GM21526 (cell line): ENCODE data around the gene DBR1.

Experiments used
- ATAC-seq: cut with Tn5 transposase; IDR thresholded peaks from one replicate; pipeline ENCODE4 v1.9.1; 2021; ENCODE audit warnings: moderate library complexity; ENCODE audit not compliant: unreplicated experiment, low FRiP score

DBR1 gene

DNA sequence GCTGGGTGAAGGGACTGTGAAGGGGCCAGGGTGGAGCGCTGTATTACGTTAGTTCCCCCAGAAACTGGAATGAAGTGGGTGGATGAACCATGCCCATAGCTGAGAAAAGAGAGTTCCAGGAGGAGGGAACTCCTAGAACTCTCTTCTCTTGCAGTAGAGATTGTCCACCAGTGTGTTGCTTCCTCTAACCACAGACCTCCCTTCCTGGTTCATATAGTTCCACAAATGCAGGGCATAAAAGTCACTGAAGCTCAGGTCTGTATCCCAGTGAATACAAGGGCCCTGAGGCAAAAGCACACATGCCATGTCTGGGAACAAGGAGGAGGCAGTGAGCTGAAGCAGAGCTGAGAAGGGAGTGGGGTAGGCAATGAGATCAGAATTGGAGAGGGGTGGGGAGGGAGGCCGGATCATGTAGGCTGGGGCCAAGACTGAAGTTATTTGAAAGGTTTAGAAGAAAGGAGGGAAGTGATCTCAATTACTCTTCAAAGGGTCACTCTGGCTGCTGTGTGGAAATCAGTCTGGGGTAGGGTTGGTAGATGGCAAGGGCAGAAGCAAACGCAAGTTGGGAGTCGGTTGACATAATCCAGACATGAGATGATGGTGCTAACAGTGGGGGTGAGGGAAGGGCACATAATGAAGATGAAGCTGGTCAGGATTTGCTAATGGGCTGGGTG lies 49.0 kb downstream of the DBR1 start:
- no peak for ATAC-seq

DNA sequence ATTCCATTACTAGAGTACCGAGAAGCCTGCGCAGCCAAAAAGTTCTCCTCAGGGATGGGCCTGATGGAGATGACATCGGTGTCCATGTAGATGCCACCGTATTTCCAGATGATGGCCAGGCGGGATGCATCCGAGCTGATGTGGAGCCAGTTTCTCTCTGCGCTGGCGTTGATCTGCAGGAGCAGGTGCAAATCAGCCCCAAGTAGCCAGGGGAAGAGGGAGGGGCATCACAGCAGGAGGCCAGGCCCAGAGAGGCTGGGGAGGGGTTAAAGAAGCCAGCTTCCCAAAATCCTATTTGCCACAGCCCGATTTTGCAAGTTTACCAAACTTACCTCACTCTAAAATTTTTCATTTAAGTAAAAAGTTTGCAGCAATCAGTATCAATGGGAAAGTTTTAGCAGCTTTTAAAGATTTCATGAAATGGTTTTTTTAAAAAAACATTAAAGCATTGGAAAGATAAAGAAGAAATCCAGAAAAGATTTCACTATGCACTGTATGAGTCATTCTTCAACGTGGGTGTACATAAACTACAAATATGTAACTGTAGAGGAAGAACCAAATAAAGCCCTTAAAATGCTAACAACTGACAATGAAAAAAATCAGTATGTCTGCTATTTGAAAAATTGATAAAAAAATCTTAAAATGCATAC lies 49.9 kb downstream of the DBR1 start:
- ATAC-seq, result no peak

DNA sequence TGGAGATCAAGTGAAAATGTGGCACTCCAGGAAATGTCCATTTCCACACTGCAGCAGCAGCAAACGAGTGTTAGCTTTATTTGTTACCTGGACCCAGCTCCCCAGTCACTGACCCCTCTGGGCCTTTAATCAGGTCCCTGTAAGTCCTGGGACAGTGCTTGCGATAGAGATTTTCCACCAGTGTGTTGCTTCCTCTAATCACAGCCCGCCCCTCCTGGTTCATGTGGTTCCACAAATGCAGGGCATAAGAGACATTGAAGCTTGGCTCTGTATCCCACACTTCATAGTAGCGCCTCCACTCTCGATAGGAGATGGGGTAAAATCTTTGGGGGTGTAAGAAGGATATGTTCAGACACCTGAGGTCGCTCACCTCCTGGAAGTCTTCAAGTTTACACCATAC lies 50.5 kb downstream of the DBR1 start:
- ATAC-seq, result no peak

DNA sequence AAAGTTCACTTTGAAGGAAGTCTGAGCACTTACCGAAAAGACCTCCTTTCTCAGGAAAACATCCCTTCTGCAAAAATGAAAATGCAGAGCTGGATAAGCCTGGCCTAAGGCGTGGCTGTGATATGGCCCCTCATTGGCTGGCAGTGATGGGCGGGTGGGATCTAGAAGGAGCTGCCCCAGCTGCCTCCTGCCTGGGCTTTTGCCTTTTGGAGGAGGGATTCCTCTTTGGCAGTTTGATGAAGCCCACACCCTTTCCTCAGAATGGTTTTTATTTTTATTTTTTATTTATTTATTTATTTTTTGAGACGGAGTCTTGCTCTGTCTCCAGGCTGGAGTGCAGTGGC lies 55.3 kb downstream of the DBR1 start:
- no peak for ATAC-seq

DNA sequence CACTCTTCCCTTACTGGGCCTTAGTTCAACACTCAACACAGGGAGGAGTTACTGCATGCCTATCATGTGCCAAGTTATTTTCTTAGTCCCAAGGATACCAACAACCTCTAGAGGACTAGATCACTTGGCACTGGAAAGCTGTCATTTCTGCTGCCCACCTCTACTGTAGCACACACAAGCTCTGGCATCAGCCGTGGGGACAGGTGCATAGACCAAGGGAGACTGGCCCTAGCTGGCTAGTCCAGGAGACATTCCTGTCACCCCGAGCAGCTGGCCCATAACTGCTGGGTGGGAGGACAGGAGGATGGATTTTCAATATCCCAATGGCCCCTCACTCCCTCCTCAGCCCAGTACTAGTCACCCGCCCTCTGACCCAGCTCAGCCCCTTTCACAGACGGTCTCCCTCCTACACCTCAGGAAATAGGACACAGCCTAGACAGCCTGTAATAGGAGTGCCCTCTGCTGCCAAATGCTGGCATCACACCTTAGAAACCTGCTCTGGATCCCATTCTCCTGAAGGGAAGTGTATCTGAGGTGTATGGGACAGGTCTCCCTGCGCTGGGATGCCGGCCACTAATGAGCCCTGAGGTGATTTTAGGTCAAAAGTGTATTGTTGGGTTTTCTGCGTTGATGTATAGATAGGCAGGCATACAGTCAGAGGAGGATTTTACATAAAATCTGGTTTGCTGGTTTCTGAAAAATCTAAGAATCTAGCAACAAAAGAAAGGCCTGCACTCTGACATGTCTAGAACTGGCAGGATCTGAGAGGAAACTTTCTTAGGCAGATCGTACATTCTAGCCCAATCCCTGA lies 55.9 kb downstream of the DBR1 start:
- peak; percentile 78 for ATAC-seq

DNA sequence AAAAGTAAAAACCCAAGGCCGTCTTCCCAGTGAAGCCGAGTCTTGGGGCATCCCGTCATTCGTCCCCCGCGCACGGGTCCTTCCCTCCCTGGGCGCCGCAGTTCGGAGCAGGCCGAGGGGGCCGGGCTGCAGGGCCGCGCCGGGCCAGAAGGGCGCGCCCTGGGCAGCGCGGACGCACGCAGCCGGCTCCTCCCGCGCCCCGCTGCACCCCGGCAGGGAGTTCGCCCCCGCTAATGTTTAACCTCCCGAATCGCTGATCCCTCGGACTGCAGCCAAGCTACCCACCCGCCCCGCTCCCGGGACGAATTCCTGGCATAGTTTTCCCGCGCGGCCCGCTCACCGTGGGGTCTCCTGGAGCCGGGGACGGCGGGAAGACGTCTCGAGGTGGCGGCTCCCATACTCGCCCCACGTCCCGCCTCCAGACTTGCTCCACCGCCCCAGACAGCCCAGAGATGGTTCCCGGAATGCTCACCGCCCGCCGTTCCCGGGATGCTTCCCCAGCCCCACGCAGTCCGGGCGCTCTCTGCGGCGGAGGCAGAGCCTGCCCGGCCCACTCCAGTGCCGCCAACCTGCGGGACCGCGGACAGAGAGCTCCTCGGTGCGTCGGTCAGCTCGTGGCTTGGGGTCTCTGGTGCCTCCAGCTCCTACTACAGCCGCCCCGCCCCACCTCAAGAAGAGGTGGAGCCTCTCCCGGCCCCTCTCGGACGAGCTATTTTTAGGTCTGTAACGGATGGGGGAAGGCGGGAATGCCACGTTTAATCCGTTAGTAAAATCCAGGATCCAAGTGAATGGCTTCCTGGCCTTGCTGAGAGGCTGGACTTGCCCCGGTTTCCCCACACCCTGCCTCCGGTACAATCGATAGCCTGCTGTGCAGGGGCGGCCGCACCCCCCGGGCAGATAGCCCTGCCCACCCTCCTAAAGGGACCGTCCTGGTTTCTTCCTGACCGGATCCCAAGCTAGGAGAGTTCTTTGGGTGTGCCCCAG lies 59.4 kb downstream of the DBR1 start, which contains the start of gene DZIP1L:
TSS of gene DZIP1L (minus strand) at position 621 of the 984 bp plus-strand sequence. CDS start 11,637 bp downstream, outside the sequence.
- peak; percentile 78 for ATAC-seq

DNA sequence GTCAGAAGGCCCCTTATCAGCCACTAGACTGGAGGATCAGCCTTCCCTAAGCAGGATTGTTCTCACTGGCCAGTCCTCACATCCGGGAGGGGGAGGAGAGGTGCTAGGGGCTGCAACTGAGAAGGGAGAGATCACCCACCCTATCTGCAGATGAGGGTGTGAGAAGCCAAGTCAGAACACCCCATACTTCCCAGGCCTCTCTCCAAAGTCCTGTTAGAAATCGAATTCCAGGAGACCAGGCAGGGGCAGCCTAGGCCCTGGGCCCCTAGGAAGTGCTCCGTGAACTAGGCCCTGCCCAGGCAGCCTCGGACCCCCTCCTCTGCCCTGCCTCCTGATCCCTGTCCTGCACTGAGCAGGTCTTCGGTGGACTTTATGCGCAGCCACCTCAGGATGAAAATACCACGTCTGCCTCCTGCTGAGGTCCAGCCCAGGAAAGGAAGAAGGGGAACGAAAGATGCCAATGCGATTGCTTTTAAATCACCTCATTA lies 60.2 kb downstream of the DBR1 start:
- ATAC-seq, result no peak

DNA sequence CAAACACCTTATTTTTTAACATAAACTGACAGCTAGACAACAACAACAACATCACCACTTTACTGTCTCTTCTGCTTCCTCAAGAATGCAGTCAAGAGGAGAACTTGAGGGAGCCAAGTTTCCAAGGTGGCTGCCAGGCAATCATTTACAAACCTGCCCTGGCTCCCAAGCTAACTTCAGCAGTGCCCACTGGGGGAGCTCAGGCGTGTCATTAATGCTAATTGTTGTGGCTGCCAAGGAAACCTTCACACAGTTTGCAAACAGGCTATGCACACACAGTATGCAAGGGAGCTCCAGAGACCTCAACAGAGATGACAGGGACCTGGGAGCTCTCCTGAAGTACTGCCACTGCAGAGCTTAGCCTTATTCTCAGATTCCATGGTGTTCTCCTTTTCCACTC lies 61.4 kb downstream of the DBR1 start:
- no peak for ATAC-seq

DNA sequence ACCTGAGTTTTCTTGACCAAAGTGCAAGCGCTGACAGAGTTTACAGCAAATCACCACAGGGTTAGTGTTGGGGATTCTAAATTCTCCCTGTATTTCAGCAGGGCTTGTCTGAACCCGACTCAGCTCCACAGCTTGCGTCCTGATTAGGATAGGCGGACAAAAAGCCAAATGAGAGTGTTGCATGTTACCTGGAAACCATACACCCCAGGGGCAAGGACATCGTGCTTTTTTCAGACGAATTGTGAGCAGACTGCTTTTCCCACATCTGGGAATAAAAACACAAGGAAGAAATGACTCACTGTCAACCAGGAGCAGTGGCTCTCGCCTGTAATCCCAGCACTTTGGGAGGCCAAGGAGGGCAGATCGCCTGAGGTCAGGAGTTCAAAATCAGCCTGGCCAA lies 62.4 kb downstream of the DBR1 start:
- ATAC-seq, result no peak
